ENCODE measurements around the gene SYNDIG1.

Gene SYNDIG1

GRCh38 chr20:24588047-24588635, 118.7 kb downstream of the SYNDIG1 start:
- DNase-seq = no peak

GRCh38 chr20:24588725-24589340, 119.4 kb downstream of the SYNDIG1 start:
- DNase-seq = no peak

GRCh38 chr20:24589381-24589780, 120.0 kb downstream of the SYNDIG1 start:
- no peak for DNase-seq

GRCh38 chr20:24589815-24590177, 120.4 kb downstream of the SYNDIG1 start:
- no peak for DNase-seq

- DNase-seq = no peak
Observed at GRCh38 chr20:24590178-24590982, 121.0 kb downstream of the SYNDIG1 start.

- DNase-seq = no peak
Observed at GRCh38 chr20:24597051-24597450, 127.6 kb downstream of the SYNDIG1 start.

GRCh38 chr20:24598346-24598745, 128.9 kb downstream of the SYNDIG1 start:
- no peak for DNase-seq

GRCh38 chr20:24598996-24599395, 129.6 kb downstream of the SYNDIG1 start:
- DNase-seq = no peak

- no peak for DNase-seq
Observed at GRCh38 chr20:24600012-24600411, 130.6 kb downstream of the SYNDIG1 start.

GRCh38 chr20:24603454-24603853, 134.0 kb downstream of the SYNDIG1 start:
- DNase-seq = no peak

GRCh38 chr20:24604966-24605665, 135.7 kb downstream of the SYNDIG1 start:
- DNase-seq = no peak

GRCh38 chr20:24605937-24606455, 136.6 kb downstream of the SYNDIG1 start:
- no peak for DNase-seq

- DNase-seq = no peak
Observed at GRCh38 chr20:24607402-24607801, 138.0 kb downstream of the SYNDIG1 start.

- DNase-seq = no peak
Observed at GRCh38 chr20:24608926-24609667, 139.7 kb downstream of the SYNDIG1 start.

- no peak for DNase-seq
Observed at GRCh38 chr20:24609757-24610156, 140.3 kb downstream of the SYNDIG1 start.

- no peak for DNase-seq
Observed at GRCh38 chr20:24610341-24611115, 141.1 kb downstream of the SYNDIG1 start.

GRCh38 chr20:24611360-24612140, 142.1 kb downstream of the SYNDIG1 start:
- no peak for DNase-seq

GRCh38 chr20:24612799-24613775, 143.7 kb downstream of the SYNDIG1 start:
- no peak for DNase-seq

- no peak for DNase-seq
Observed at GRCh38 chr20:24614341-24614740, 144.9 kb downstream of the SYNDIG1 start.

- no peak for DNase-seq
Observed at GRCh38 chr20:24615353-24615752, 145.9 kb downstream of the SYNDIG1 start.
